Epidermal melanocyte (primary cell): ENCODE results near the gene RANBP6.
"Not testable (repeated sequence)": the region's sequence is repeated elsewhere in the genome, so short reads cannot be mapped to it uniquely, and the experiment has no call there.

Experiments used
- DNase-seq: peaks from one replicate; pipeline ENCODE4 v3.0.0; 2011; ENCODE audit warnings: low spot score; ENCODE audit not compliant: insufficient read length

RANBP6 gene

DNA sequence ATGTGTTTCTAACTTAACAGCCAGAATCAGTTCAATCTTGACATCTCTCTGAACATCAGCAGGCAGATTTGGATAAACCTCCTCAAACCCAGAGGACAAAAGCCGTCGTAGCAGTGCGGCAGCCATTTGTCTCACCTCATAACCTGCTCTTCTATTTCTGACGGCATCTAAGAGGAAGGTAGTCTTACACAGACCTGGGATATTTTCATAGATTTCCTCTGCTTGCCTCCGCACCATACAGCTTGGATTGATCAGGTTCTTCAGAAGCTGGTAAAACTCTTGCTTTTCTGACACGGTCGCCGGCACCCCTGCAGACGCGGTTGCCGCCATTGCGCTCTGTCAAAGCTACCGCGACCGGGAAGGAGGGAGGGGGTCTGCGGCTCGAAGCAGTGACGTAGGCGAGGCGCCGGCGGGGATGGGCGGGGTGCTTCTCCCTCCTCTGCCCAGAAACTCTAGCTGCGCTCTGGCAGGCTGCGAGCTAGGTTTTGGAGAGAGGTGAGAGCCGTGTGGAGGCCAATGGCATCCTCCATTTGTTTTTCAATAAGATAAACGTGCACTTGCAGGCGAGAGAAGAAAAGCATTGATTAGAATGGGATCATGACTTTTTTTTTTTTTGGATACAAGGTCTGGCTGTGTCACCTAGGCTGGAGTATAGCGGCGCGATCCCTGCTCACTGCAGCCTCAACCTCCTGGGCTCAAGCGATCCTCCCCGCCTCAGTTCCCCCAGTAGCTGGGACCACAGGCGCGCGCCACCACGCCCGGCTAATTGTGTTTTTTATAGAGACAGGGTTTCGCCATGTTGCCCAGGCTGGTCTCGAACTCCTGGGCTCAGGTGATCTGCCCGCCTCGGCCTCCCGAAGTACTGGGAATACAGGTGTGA, at the start of gene RANBP6:
Gene RANBP6, minus strand, starts transcription at position 347 of the 880 bp plus-strand sequence. Its CDS starts 17 bp downstream, at position 330.
- peak; percentile 86 for DNase-seq

DNA sequence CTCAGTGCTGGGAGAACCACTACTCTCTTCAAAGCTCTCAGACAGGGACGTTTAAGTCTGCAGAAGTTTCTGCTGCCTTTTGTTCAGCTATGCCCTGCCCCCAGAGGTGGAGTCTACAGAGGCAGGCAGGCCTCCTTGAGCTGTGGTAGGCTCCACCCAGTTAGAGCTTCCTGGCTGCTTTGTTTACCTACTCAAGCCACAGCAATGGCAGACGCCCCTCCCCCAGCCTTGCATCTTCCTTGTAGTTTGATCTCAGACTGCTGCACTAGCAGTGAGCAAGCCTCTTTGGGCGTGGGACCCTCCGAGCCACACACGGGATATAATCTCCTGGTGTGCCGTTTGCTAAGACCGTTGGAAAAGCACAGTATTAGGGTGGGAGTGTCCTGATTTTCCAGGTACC, 47.7 kb upstream of the RANBP6 start:
- not testable (repeated sequence) for DNase-seq

DNA sequence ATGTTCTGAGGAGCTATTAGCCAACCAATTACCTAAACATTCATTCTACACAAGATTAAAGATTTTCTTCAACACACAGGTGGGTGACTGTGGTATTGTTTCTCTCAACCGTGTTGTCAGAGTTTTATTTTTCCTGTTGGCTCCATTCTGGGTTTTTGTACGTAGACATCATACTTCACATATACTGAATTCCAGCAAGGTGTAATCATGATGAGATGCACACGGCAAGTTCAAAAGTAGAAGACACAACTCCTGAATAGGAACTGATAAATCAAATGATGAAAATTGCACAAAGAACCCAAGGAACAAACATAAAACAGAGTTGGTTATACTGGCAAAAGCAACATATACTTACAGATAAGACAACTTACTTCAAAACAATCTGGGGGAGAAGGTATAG, 40.2 kb upstream of the RANBP6 start:
- DNase-seq: no peak

DNA sequence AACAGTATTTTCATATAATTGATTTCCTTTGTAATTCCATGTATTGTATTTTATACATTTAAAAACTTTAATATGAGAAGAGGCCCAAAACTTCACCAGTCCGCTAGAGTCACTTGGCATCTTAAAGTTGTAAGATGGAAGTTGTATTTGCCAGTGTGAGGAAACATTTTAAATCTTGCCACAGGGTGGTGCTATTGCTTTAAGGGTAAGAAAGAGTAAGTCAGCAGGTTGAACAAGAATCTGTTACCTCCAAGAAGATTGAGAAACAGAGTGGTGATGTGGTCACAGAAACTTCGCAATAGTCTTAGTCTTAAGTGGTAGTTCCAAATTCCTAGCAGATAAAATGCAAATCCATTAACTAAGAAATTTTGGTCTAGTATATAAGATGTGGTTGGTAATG, 39.8 kb upstream of the RANBP6 start:
- peak; percentile 42 for DNase-seq

DNA sequence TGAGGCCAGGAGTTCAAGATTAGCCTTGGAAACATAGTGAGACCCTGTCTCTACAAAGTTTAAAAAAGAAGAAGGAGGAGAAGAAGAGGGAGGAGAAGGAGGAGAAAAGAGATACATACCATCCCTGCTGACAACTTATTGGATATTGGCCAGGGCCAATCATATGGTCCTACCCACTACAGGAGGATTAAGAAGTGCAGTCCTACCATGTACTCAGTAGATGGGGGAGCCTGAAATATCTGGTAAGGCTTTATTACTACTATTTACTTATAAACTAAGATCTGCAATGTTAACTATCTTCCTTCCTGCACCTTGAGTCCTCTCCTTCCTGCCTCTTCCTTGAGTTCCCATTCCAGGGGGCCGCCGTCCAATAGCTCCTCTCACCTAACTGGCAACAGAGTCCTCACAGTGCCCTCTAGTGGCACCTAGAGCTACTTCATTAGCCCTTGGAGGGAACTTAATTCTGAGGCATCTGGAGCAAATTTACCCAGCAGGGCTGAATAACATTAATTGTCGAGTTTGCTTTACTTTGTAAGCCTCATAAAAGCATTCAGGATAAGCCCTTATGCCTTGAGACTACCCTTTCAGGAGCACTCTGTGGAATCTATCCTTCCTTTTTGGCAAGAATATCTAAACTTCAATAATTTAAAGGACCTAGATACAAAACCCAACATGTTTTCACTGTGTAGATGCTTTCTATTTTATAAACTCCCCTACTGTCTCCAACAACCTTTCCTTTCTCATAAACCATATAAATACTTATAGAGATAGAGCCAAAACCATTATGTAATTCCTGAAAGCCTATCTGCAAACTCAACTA, 39.1 kb upstream of the RANBP6 start:
- peak; percentile 42 for DNase-seq

DNA sequence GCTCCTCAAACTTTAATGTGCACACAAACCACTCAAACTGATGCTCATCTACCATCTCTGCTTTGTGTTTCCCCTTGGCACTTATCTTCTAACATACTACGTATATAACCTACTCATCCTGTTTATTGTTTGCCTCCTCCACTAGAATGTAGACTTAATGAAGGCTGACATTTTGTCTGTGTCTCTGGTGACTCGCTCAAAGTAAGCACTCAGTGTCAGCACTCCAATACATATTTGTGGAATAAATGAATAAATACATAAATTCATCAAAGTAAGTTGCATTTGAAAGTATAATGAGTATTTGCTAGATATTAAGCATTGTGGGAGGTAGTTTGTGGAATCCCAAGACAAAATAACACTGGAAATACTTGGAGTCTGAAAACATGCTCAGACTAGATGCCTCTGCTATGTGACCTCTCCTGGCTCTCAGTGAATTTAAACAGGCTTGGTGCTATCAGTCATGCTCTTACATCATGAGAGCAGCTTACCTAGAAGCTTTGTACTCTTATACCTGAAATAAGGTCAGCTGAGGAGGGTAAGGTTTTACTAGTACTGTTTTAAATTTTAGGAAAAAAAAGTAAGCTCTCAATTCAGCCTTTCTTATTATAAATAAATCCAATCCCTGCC, 37.0 kb upstream of the RANBP6 start:
- DNase-seq: no peak

DNA sequence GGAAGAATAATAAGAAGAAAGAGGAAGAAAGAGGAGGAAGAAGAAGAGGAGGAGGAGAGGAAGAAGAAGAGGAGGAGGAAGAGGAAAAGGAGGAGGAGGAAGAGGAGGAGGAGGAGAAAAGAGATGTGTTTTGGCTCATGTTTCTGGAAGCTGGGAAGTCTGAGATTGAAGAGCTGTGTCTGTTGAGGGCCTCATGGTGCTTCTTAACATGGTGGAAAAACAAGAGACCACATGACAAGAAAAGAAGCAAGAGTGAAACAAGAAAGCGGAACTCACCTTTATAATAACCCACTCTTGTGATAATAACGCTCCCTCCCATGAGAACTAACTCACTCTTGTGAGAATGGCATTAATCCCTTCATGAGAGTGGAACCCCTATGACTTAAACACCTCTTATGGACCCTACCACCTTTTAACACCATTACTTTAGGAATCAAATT, 36.1 kb upstream of the RANBP6 start:
- no peak for DNase-seq

DNA sequence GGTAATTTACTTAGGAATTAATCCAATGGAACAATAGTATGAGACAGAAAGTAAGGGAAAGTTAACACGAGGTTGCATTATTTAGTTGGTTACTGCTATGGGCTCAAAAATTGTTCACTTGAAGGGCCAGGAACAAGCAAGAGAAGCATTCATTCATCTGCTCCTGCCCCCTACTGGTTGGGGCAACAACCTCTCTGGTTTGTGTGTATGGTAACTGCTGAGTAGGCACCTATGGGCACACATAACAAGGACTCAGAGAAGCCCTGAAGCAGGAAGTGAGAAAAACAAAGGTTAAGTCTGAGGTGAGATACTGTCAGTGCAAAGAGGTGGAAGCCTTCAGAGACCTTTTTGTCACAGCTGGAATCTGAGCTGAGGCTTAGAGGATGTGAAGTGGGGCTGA, 34.4 kb upstream of the RANBP6 start:
- no peak for DNase-seq

DNA sequence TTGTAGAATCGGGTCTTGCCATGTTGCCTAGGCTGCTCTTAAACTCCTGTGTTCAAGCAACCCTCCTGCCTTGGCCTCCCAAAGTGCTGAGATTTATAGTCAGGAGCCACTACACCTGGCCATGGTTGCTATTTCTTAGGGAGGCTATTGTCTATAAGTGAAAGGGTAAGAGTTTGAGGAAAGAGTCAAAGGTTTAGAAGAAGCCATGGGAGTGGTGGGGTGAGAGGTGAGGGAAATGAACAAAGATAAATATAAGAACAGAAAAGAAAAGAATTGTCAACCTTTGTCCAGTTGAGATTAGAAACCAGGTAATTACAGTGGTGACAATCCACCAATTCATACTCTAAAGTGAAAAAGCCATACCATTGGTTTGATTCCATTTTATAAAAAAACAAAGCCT, 32.6 kb upstream of the RANBP6 start:
- DNase-seq: no peak

DNA sequence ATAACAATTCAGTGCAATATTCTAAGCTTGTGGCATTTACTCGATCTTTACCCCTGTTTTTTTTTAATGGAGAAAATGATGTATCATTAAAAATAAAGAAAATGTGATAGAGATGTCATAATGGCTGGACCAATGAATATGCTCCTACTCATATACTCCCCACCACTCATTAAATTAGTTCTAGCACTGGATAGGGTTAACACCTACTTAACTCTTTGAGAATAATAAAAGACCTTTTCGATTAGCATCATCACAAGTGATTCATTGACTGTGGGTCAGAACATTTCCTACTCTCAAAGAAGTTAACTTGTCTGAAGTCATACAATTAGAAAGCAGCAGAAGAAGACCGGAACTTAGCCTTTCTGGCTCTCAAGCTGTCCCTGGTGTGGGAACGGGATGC, 31.6 kb upstream of the RANBP6 start:
- DNase-seq: no peak

DNA sequence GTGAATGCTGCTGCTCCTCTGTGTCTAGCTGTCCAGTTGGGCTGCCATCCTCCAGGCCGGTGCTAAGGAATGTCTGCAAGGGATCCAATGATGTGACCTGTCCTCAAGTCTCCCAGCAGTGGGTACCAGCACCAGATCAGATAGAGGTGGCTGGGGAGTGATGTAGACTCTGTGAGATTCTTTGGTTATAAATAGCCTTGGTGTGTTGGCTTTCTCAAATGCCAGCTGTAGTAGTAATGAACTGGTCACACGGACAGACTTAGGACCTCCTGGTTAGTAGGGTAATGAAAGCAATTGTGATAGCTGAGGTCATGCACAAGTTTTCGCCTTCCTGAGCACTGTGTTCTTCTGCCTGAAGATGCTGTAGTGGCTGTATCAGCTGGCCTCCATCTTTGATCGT, 29.9 kb upstream of the RANBP6 start:
- no peak for DNase-seq

DNA sequence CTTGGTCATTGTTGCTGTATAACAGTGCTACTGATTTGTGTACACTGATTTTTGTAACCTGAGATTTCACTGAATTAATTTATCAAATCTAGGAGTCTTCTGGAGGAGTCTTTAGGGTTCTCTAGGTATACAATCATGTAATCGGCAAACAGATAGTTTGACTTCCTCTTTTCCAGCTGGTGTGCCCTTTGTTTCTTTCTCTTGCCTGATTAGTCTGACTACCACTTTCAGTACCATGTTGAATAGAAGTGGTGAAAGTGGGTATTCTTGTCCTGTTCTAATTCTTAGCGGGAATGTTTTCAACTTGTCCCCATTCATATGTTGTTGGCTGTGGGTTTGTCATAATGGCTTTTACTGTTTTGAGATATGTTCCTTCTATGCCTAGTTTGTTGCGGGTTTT, 24.7 kb upstream of the RANBP6 start:
- DNase-seq: no peak

DNA sequence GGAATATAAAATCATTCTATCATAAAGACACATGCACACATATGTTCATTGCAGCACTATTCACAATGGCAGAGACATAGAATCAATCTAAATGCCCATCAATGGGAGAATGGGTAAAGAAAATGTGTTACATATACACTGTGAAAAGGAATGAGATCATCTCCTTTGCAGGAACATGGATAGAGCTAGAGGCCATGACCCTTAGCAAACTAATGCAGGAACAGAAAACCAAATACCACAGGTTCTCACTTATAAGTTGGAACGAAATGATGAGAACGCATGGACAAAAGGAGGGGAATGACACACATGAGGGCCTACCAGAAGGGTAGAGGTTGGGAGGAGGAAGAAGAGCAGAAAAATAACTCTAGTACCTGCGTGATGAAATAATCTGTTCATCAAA, 21.0 kb upstream of the RANBP6 start:
- no peak for DNase-seq

DNA sequence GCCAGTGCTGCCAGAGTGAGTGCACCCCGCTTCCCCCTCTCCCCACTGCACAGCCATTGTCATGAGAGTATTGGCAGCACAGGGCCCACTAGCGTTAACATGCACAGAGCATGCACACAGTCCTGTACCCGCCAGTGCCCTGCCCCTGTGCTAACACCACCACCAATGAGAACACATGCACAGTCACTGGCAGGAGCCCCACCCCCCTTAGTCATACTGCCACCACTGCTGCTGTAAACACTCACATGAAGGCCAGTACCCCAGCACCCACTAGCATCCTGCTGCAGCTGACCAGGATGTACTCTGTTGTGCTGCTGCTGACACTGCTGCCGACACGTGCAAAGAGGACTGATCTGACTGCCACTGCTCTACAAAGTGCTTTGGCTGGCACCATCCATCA, 19.5 kb upstream of the RANBP6 start:
- DNase-seq: no peak

DNA sequence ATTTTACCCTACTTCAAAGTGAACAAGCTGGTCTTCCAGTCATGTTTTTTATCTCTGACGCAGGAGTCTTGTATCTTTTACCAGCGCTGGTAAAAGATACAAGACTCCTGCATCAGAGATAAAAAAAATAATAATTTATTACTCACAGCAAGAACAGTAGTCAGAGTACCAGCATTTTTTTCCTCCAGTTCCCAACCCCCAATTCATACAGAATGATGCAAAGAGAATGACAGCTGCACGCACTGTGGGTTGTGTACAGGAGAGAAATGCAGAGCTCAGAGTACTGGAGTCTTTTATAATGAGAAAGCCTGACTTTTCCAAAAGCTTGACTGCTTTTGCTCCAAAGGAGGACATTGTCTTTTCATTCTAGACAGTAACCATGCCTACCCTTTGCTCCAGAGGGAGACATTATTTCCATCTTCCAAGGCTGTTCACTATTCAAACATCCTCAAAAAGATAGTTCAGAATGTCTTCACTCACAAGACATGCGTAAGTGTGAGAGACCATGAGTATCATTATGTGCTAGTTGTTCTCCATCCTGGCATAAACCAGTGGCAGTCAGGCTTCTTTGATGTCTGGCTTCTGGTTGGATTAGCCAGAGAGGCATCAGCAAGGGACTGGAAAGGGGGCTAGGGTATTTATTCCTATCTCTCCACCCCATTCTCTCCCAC, 14.3 kb upstream of the RANBP6 start:
- no peak for DNase-seq

DNA sequence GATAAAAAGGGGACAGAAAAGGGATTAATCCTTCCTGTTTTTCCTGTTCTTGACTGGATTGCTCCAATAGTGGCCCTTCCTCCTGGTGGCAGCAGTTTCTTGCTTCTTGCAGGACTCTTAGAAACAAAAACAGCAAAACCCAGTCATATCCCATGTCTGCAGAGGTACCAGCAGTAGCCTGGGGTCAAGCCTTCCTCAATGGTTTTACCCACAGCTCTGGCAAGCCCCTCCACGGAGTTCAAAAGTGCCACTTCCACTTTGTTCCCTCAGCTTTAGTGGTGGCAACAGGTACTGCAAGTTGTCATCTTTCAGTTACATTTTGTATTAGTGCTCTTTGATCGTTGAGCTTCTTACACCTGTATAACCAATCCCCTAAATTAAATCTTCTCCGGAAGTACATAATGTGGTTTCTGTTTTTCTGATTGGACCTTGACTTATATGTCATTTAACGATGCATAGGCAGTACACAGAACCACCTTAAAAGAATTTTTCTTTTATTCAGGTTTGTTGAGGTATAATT, 8.7 kb upstream of the RANBP6 start:
- DNase-seq: no peak

DNA sequence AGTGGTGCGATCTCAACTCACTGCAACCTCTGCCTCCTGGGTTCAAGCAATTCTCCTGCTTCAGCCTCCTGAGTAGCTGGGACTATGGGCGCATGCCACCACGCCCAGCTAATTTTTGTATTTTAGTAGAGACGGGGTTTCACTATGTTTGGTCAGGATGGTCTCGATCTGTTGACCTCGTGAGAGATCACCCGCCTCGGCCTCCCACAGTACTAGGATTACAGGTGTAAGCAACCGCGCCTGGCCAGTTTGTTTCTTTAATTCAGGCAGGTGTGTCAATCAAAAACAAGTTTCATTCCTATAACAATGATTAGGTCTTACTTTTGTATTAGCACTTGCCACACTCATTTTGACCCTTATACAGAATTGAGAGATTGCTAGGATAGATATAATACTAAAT, 1.6 kb upstream of the RANBP6 start:
- not testable (repeated sequence) for DNase-seq

DNA sequence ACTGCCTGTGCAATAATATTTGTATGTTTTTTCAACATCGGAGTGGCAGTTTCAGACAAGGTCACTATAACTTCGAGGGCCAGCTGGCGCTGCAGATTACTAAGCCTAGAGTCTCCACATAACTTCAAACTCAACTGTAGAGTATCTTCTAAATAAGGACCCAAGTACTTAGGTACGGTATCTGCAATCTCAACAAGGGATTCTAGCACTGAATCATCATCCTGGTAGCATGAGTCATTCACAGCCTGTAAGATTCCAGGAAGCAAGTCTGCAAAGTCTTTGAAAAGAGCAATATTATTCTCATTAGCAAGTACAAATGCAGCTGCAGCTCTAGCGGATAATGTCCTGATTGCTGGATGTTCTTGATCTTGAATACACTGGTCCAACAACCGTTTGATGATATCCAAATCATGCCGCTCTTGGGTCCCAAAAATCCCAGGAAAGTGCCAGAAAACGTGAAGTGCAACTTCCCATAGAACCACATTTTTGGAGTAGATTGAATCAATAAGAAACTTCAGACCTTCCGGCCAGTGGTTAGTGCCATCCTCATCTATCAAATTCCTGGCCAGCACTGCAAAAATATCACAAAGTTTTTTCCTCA, 654 bp downstream of the RANBP6 start:
- no peak for DNase-seq

DNA sequence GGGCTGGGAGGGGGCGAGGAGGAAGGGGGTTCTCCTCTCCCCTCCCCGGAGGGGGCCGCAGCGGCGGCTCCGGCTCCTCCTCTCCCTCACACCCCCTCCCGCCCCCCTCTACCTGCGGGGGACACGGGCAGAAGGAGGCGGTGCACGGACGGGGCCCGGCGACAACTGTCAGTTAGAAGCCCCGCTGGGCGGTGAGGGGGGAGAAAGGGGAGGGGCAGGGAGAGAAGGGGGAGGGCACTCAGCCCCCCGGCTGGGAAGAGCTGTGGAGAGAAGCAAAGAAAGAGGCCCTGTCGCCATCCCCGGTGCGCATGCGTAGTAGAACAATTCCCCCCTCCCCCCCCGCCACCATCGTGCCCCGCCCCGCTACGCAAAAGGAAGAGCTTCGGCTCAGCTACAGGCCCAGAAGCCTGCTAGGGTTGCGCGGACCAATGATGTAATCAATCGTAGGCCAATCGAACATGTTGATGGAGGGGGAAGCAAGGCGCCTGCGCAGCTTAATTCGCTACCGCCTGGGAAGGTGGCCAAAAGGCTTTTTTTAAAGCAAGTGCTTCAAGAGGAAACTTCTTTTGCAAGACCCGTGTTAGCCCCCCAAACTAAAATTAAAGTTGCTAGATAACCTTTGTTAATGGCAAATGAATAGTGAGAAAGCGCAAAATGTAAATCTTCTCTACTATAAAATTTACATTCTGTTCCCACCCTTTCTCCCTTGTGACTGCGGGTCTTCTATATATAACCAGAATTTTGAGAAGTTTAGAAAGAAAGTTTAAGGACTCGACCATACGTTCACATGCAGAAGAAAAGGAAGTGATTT, 7.0 kb downstream of the RANBP6 start:
- DNase-seq: peak; percentile 79

DNA sequence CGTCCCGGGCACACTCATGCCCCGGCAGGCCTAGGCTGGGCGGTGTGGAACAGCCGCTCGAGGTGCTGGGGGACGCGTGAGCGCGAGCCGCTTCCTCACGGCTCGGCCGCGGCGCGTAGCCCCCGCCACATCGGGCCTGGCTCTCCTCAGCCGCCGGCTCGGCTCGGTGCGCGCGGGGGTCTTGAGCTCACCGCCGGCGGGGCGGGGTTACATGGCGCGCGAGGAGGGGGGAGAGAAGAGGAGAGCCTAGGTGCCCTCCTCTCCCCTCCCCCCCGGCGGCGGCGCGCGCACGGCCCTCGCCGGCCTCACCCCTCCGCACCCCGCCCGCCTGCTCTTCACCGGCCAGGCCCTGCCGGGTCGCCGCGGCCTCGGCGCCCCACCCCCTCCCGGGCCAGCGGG, 7.7 kb downstream of the RANBP6 start:
- no peak for DNase-seq
